GM18526 (cell line): ENCODE results near the gene TSPAN8.

ENCODE experiments used
- POLR2A ChIP-seq: IDR thresholded peaks from 3 replicates; pipeline ENCODE4 v1.6.1; 2011; ENCODE audit not compliant: insufficient read length; ENCODE audit errors: extremely low read depth

TSPAN8 gene

GRCh38 chr12:71142016-71142415 is 15.8 kb downstream of the TSPAN8 start:
- no peak for TF ChIP-seq POLR2A

GRCh38 chr12:71141378-71141926 is 16.3 kb downstream of the TSPAN8 start:
- no peak for TF ChIP-seq POLR2A

- TF ChIP-seq POLR2A, result no peak
Observed at GRCh38 chr12:71139153-71139735, 18.6 kb downstream of the TSPAN8 start.

- no peak for TF ChIP-seq POLR2A
Observed at GRCh38 chr12:71138011-71138410, 19.8 kb downstream of the TSPAN8 start.

GRCh38 chr12:71135812-71136176 is 22.0 kb downstream of the TSPAN8 start:
- no peak for TF ChIP-seq POLR2A

- TF ChIP-seq POLR2A, result no peak
Observed at GRCh38 chr12:71135077-71135811, 22.6 kb downstream of the TSPAN8 start.

- no peak for TF ChIP-seq POLR2A
Observed at GRCh38 chr12:71134405-71134804, 23.4 kb downstream of the TSPAN8 start.

- TF ChIP-seq POLR2A, result no peak
Observed at GRCh38 chr12:71130521-71131069, 27.2 kb downstream of the TSPAN8 start.

- TF ChIP-seq POLR2A, result no peak
Observed at GRCh38 chr12:71129364-71129763, 28.4 kb downstream of the TSPAN8 start.

- TF ChIP-seq POLR2A, result no peak
Observed at GRCh38 chr12:71128191-71128788, 29.5 kb downstream of the TSPAN8 start.

- no peak for TF ChIP-seq POLR2A
Observed at GRCh38 chr12:71125949-71126348, 31.9 kb downstream of the TSPAN8 start.

- no peak for TF ChIP-seq POLR2A
Observed at GRCh38 chr12:71125515-71125914, 32.3 kb downstream of the TSPAN8 start.

GRCh38 chr12:71124835-71125460 is 32.9 kb downstream of the TSPAN8 start:
- no peak for TF ChIP-seq POLR2A

- TF ChIP-seq POLR2A, result no peak
Observed at GRCh38 chr12:71109834-71110233, 48.0 kb downstream of the TSPAN8 start.

- TF ChIP-seq POLR2A, result no peak
Observed at GRCh38 chr12:71108355-71108754, 49.4 kb downstream of the TSPAN8 start.
